HG03439 (cell line): ENCODE results near the gene CARD14.
"Not testable (repeated sequence)": the region's sequence is repeated elsewhere in the genome, so short reads cannot be mapped to it uniquely, and the experiment has no call there.

Experiments used
- ATAC-seq: cut with Tn5 transposase; IDR thresholded peaks from one replicate; pipeline ENCODE4 v1.9.1; 2021; ENCODE audit warnings: mild to moderate bottlenecking, moderate library complexity; ENCODE audit not compliant: unreplicated experiment

Gene CARD14

DNA sequence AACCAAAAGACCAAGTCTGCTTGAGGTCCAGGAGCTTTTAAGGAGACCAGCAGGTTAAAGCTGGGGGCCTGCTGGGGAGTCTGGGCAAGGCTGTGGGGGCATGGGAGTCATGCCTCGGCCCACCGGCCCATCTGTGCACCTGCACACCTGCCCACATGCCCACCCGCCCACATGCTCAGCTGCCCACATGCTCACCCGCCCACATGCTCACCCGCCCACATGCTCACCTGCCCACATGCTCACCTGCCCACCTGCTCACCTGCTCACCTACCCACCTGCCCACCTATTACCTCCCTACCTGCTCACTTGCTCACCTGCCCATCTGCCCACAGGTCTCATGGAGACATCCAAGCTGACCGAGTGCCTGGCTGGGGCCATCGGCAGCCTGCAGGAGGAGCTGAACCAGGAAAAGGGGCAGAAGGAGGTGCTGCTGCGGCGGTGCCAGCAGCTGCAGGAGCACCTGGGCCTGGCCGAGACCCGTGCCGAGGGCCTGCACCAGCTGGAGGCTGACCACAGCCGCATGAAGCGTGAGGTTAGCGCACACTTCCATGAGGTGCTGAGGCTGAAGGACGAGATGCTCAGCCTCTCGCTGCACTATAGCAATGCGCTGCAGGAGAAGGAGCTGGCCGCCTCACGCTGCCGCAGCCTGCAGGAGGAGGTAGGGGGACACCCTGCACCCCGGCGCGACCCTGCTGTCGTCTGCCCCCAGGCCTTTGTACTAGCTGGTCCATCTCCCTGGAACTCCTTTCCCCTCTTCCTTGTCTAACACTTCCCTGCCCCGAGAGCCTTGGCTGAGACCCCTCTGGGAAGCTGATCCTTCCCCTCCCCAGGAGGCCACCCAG, 14.0 kb downstream of the CARD14 start:
- ATAC-seq, result no peak

- ATAC-seq, result no peak
These were observed 14.5 kb downstream of the CARD14 start for GRCh38 chr17:80184423-80184714.

DNA sequence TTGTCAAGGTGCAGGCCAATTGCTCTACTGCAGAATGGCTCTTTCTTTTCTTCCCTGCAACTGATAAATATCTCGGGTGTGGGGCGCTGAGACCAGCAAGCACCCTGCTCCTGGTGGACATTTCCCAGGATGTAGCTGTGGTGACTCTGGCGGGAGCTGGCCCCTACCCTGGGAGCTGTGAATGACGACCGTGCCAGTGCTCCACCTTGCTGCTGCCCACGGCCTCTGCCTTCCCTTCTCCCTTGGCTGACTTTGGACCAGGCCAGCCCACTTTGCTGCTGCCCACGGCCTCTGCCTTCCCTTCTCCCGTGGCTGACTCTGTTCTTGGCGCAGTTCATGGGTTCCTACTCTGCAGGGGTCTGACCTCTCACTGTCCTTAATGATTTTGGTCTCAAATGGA, 16.1 kb downstream of the CARD14 start:
- ATAC-seq, result no peak

DNA sequence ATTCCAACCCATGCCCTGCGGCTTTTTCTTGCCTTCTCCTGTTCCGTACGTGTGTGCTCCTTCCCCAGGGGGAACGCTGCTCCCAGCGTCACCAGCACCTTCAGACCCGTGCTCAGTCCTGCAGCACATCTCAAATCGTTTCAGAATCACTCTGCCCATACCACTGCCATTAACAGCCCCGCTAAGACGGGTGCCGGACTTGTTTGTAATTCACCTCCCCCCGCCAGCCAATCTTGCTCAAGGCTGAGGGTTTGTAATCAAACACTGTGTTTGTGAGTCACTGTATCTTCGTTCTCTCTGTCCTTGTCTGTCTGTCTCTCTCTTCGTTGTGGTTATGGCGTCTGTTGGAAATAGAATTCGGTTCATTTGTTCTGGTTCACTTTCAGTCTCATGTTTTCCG, 17.3 kb downstream of the CARD14 start:
- no peak for ATAC-seq

- no peak for ATAC-seq
These were observed 17.7 kb downstream of the CARD14 start for GRCh38 chr17:80187515-80187941.

- no peak for ATAC-seq
These were observed 19.8 kb downstream of the CARD14 start for GRCh38 chr17:80189611-80190010.

DNA sequence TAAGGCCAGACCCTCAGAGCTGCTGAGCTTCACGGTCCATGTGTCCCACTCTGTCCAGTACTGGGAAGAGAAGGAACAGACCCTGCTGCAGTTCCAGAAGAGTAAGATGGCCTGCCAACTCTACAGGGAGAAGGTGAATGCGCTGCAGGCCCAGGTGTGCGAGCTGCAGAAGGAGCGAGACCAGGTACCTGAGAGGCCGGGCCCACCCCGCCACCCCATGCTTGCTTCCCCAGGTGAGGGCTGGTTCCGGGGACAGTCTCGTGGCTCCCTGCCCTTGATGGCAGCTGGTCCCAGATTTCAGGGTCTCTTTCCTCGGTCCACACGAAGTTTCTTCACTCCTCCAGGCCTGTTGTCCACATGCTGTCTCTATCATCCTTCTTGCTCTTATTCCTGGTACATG, 20.9 kb downstream of the CARD14 start:
- no peak for ATAC-seq

GRCh38 chr17:80191192-80191591, 21.4 kb downstream of the CARD14 start:
- no peak for ATAC-seq

- no peak for ATAC-seq
These were observed 22.2 kb downstream of the CARD14 start for GRCh38 chr17:80191865-80192661.

- no peak for ATAC-seq
These were observed 25.3 kb downstream of the CARD14 start for GRCh38 chr17:80195141-80195540.

DNA sequence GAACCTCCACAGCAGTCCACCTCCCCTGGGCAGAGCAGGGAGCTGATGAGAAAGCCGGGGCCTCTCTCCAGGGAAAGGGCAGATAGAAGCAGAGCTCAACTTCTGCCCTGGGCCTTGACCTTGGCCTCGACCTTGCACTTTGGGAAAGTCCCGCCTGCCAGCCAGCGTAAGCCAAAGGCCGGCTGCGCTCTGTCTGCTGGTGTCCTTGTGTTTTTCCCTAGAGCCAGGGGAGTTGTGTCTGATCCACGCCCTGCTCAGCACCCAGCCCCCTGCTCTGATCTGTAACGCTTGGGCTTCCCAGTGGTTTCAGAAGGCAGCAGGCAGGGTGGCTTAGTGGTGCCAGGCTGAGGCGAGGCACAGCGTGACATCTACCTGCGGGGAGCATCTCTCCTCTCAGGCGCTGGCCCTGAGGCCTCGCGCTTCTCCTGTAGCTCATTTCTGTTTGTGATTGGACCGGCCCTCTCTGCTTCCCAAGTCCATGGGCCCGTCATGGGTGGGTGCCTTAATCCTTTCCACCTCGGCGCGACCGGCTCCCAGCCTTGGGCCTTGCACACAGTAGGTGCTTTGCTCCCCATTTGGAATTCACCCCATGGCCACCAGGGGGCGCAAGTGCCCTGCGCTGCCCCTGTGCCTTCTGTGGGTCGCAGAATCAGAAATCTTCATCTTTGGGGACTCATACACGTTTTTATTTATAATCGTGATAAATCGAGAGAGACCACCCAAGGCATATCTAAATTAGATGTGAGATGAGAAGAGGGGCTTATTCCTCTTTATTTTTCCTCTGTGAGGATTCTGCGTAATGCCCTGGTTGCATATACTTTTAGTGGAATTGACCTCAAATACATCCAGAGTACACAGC, 26.1 kb downstream of the CARD14 start:
- ATAC-seq, result no peak

DNA sequence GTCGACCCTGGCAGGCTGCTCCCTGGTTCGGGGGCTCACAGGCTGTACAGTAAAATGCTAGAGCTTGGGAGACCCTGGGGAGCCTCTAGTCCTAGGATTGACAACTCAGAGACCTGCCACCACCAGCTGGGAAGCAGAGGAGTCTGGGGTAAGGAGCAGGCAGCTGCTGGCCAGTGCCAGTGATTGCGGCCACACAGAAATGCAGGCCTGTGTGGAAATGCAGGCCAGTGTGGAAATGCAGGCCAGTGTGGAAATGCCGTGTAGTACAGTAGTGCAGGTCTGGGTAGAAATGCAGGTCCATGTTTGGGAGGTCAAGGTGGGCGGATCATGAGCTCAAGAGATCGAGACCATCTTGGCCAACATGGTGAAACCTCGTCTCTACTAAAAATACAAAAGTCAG, 26.8 kb downstream of the CARD14 start:
- ATAC-seq, result no peak

DNA sequence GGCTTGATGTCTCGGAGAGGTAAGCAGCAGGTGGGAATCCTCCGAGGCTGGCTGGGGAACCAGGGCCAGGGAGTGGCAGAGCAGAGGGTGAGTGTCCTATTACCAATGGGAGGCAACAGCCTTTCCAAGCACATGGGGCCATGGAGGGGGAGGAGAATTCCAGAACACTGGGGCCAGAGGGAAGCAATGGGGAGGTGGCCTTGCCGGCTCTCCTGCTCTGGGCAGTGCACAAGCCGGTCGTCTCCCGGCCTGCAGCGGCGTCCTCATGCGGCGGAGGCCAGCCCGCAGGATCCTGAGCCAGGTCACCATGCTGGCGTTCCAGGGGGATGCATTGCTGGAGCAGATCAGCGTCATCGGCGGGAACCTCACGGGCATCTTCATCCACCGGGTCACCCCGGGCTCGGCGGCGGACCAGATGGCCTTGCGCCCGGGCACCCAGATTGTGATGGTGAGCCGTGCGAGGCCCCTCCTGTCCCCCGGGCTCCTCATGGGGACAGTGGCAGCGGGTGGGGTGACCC, 28.4 kb downstream of the CARD14 start:
- no peak for ATAC-seq

- ATAC-seq, result not testable (repeated sequence)
These were observed 29.5 kb downstream of the CARD14 start for GRCh38 chr17:80199295-80199694.

DNA sequence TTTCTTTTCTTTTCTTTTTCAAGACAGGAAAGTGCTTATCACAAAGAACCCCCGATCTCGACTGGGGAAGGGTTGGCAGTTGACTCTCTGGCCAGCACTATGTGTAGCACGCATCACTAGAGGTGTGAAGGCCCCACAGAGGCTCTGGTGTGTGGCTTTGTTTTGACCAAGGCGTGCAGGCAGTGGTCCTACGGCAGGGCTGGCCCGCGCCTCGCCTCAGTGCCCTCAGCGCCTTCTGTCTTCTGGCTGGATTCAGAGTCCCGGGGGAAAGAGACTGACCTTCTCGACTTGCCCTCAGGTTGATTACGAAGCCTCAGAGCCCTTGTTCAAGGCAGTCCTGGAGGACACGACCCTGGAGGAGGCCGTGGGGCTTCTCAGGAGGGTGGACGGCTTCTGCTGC, 31.6 kb downstream of the CARD14 start:
- ATAC-seq, result no peak

GRCh38 chr17:80202197-80202596, 32.4 kb downstream of the CARD14 start:
- no peak for ATAC-seq

DNA sequence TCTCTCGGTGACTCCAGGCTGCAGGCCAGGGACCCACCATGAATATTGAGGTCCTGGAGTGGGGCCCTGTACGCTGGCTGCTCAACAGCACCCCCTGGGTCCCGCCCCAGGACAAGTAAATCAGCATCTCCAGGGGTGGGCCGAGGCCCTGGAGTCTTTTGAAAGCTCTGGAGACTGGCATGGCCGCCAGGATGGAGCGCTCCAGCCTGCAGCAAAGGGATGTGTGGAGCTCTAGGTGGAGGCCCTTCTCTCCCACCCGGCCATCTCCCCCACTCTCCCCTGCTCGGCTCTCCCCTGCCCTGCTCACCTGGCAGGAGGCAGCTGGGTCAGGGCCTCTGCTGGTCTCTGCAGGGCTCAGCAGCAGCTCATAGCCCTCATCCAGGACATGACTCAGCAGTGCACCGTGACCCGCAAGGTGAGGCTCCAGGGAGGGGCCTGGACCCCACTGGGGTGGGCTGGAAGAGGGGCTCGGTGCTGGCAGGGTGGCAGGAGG, 33.7 kb downstream of the CARD14 start:
- ATAC-seq, result no peak

DNA sequence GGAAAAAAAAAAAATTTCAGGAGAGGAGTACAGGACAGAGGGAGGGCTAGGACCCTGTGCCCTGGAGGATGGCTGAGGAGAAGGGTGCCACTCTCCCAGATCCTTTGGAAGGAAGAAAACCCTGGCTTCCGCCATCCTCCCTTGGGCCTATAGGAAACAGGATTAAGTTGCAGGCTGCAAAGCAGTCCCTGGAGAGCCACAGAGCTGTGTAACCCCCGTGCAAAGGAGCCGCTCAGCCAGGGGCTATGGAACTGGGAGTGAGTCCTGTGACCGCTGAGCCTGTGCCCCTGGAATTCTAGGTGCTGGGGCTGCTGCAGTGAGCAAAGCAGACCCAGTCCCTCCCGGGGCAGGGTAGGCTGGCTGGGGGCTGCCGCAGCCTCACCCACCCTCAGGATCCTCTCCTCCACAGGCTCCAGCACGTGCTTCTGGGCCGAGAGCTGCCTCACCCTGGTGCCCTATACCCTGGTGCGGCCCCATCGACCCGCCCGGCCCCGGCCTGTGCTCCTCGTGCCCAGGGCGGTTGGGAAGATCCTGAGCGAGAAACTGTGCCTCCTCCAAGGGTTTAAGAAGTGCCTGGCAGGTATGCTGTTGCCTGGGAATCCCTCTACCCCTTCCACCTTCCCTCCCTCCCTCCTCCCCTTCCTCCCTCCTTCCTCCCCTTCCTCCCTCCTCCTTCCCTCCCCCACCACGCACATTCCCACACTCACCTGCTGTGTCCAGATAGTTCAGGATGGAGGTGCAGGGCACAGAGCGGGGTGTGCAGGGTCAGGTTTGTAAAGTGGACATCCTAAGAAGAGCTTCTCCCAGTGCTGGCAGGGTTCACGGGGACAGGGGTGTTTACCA, 35.0 kb downstream of the CARD14 start:
- ATAC-seq, result no peak

- no peak for ATAC-seq
These were observed 36.0 kb downstream of the CARD14 start for GRCh38 chr17:80205811-80206210.

DNA sequence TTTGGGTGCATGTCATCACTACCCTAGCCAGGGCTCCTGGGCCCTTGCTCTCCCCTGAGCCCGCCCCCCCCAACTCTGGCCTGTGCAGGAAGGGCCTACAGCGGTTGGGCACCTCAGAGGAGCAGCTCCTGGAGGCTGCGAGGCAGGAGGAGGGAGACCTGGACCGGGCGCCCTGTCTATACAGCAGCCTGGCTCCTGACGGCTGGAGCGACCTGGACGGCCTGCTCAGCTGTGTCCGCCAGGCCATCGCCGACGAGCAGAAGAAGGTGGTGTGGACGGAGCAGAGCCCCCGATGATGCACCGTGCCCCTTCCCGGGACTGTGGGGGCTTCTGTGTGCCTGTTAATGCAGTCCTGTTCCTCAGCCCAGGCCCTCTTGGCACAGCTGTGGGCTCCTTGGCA, 38.2 kb downstream of the CARD14 start:
- ATAC-seq, result no peak
